Urothelium cell line (cell line): ENCODE data around the gene SNX24.
"Not testable (repeated sequence)": the region's sequence is repeated elsewhere in the genome, so short reads cannot be mapped to it uniquely, and the experiment has no call there.

Experiments used
- DNase-seq: peaks from one replicate; pipeline ENCODE4 v3.0.0; 2011; ENCODE audit warnings: low spot score, mixed read lengths
- FAIRE-seq: peaks from 2 replicates; lab custom pipeline; 2011; peaks lifted over from hg19 to GRCh38; lab: Jason Lieb, UNC

Gene SNX24

DNA sequence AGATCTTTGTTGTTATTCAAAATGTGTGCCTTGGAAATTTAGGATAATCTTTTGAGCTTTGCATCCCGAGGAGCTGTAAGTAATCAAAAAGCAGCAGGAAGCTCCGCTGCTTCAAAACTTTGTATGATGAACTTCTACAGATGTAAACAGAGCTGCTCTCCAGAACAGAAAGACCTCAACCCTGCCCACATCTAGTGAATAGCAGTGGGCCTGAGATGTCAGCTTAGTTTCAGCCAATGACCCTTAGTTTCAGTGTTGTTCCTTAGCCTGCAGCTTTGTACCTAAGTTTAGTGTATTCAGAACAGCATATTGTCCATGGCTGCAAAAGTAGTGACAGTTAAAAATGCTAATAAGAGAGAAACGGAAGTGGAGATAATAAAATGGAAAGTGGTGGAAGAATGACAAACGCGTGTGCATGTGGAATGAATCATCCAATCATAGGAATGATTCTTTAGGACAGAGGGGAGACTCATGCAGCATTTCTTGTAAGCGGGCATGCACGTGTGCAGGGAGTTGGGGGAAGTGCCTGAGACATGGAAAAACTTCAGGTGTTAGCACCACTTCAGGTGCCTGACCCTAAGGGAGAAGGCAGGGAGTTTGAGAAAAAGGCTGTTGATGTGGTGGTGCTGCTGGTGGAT, 24.9 kb downstream of the SNX24 start:
- DNase-seq (no peak), FAIRE-seq (no peak)

DNA sequence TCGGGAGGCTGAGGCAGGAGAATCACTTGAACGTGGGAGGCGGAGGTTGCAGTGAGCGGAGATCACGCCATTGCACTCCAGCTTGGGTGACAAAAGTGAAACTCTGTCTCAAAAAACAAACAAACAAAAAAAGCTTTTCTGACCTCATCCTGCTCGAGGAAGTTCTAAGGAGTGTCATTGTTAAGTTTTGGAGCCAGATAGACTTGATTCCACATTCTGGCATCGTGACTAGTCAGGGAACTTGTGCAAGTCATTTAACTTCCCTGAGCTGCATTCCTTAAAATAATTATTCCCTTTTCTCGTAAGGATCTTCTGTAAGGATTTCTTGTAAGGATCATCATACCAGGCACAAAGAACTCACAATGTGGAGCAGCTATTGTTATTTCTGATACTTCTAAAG, 26.2 kb downstream of the SNX24 start:
- FAIRE-seq (no peak), DNase-seq (no peak)

DNA sequence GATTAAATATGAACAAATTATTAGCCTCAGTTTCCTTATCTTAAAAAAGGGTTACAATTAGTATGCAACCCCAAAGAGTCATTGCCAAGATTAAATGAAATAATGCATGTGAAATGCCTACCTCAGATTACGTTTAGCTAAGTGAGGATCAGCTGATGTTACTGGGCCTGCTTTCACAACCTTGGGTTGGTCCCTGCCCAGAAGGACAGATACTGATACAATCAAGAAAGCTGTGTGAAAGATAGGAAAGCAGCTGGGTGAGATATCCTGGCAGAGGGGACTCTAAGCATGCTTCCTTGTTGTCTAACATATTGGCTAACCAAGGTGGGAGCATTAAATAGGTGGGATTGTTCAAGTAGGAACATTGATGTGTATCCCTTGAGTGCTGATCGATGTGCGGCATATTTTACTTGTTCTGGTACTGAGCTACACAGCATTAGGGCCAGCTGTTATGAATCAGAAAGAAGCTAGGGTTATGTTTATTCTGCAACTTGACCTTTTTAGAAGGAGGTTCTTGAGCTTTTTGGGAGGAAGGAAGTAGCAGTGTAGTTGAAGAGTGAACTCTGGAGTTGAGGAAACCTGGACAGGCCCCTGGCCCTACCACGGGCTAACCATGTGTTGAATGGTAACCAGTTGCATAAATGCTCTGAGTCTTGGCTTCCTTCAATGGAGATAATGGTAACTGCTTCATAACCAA, 28.9 kb downstream of the SNX24 start:
- FAIRE-seq = no peak
- no peak for DNase-seq

DNA sequence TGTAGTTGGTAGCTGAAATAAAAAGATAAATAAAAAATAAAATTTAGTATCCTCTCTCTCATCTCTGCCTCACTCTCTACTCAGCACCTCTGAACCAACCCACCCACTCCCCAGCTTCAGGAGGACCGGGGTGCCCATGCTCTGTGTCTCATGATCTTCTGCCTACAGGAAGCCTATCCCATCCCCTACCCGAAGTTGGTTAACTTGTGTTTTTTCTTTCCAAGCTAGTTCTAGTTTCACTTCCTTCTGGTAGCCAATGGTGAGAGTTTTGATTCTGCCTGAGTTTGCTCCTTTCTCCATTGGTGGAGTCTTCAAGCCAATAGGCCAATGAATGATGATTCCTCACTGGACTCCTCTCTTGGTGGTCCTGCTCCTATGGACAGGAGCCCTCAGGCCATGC, 32.1 kb downstream of the SNX24 start:
- FAIRE-seq (no peak), DNase-seq (no peak)

- FAIRE-seq (no peak), DNase-seq (no peak)
Observed at GRCh38 chr5:122879076-122879475, 33.7 kb downstream of the SNX24 start.

GRCh38 chr5:122880170-122880689, 34.8 kb downstream of the SNX24 start:
- DNase-seq (no peak), FAIRE-seq (no peak)

DNA sequence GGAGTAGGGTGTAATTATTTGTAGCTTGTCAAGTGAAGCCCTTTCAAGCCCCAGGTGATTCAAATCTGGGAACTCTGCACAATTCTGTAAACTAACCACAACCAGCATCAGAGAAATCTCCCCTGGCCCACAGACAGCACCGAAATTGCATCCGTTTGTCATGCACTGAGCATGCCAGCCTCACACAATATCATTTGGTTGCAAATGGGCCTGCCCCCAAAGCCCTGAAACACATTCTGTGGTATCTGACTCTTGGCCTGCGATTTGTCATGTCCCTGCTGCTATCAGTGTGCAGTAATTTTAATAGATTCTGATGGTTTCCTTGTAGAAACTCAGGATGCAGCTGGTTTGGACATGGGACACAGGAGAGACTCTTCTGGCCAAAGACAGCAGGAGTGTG, 35.3 kb downstream of the SNX24 start:
- no peak for DNase-seq
- no peak for FAIRE-seq

GRCh38 chr5:122882831-122883230, 37.4 kb downstream of the SNX24 start:
- FAIRE-seq = no peak

GRCh38 chr5:122885045-122885517, 39.7 kb downstream of the SNX24 start:
- no peak for FAIRE-seq
- no peak for DNase-seq

More at GRCh38 chr5:122882831-122883230, 37.4 kb downstream of the SNX24 start:
- DNase-seq = no peak

- no peak for FAIRE-seq
Observed at GRCh38 chr5:122885891-122886290, 40.5 kb downstream of the SNX24 start.

DNA sequence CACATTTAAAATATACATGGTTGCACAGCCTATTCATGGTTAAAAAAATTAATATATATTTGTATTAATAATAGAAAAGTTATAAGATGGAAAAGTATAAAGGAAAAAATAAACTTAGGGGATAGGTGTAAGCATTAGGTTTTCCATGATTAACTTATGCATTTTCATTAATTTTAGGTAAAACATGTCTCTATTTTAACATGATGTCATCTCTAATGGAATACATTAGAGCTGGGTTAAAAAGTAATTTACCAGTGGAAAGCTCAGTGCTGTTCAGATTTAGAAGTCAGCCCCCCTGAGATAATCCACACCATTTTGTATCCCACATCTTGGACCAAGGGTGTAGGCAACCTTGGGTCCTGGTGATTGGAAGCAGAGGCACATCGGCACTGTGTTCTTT, 49.7 kb downstream of the SNX24 start:
- DNase-seq (no peak), FAIRE-seq (no peak)

More at GRCh38 chr5:122885891-122886290, 40.5 kb downstream of the SNX24 start:
- DNase-seq = no peak

- DNase-seq (no peak), FAIRE-seq (no peak)
Observed at GRCh38 chr5:122896598-122897282, 51.3 kb downstream of the SNX24 start.

DNA sequence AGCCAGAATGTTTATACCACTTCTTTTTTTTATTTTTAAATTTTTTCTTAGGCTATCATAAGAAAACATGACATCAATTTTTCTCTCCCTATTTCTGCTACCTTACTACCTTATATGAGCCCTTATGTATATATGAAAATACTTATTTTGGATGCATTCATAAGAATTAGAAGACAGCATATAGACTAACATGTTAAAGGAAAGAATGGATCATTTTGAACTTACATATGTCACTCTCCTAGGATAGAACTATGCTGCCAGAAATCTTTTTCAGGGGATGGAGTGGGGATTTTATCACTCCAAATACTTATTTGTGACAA, 51.8 kb downstream of the SNX24 start:
- no peak for DNase-seq
- FAIRE-seq = no peak

GRCh38 chr5:122901346-122901745, 55.9 kb downstream of the SNX24 start:
- no peak for DNase-seq
- no peak for FAIRE-seq

- no peak for FAIRE-seq
Observed at GRCh38 chr5:122902263-122902662, 56.9 kb downstream of the SNX24 start.

DNA sequence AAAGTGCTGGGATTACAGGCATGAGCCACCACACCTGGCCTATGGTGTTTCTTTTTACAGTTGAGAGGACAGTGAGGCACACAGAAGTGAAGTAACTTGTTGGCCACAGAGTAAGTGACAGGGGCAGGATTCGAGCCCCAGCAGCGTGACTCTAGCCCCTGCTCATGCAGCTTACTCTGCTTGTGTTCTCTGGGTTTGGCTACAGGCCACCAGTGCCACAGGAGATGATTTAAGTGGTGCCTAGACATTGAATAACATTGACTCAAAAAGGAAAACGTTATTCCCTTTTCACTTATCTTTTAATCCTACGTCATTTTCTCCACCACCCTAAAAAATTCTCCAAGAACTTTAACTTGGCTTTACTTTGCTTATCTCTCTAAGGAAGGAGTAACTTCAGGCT, 61.4 kb downstream of the SNX24 start:
- FAIRE-seq = no peak
- DNase-seq = no peak

More at GRCh38 chr5:122902263-122902662, 56.9 kb downstream of the SNX24 start:
- no peak for DNase-seq

DNA sequence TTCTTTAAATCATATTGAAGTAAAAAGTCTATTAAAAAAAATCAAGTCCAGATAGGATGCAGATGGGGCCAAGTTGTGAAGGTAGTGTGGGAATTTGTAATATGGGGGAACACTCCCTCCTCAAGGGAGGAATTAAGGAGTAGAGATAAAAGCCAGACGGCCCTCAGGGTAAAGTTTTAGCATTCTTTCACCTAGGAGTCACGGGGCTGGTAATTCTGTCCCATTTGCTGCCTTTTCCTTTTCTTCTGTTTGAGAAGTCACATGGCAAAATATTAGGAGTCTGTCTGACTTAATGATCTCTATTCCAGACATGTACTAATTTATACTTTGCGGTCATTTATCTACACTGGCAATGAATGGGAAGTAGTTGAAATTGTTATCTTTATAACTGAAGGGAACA, 61.9 kb downstream of the SNX24 start:
- DNase-seq (peak; percentile 13), FAIRE-seq (no peak)

DNA sequence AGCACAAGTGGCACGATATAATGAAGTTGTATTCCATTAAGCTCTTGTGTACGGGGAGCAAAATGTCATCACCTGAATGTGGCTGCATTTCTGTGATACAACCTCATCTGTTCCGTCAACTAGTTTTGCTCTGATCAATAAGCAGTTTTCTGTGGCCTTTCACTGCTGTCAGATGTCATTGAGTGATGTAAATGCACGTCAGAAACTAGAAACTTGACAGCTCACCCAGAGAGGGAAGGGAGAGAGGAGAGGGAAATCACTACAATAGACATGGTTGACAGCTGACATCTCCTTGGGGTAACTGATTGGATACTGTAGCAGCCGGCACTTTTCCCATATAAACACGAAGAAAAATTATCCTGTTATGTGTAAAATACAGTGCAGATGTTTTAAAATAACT, 62.7 kb downstream of the SNX24 start:
- FAIRE-seq (peak; percentile 17), DNase-seq (no peak)

DNA sequence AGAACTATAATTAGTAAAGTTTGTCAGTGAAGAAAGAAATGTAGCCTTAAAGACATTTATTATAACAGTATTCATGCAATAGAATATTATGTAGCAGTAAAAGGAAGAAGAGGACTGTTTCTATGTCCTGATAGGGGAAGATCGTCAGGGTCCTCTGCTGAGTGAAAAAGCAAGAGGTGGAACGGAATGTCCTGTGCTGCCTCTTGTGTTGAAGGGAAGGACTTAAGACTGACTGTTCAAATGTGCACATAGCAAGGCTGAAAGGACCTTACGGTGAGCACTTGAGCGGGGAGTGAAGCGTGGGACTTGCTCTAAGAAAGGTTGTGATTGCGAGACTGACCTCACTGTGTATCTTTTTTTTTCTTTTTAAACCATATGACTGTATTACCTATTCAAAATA, 63.2 kb downstream of the SNX24 start:
- no peak for DNase-seq
- FAIRE-seq = no peak

DNA sequence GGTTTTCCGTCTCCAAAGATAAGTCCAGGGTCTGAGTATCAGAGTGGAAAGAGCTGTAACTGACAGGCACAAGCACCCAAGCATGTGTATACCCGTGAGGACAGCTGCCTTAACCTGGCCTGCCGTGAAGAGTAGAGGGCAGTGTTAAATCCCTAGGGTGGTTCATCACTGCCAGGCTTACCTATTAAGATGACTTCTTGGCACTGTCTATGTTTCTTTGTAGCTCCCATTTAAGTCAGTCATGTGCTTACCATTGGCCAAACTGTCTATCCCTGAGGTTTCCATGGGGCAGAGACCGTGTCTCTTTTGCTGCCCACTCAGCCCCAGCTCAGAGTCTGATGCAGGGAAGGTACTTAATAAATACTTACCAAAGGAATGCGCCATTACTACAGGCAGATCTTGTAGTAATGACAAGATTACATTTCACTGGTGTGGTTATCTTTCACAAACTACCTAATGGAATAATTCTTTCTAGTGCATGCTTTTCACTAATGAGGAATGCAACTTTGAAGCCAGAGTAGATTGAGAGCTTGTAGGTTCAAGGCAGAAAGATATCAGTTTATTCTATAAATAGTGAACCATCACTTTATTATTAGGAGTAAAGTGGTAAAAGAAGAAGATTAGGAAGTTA, 64.2 kb downstream of the SNX24 start:
- DNase-seq = no peak
- FAIRE-seq = no peak

GRCh38 chr5:122913436-122913835, 68.0 kb downstream of the SNX24 start:
- not testable (repeated sequence) for DNase-seq, FAIRE-seq
